HepG2 (cell line): ENCODE measurements around the gene FAM32A. TPM values are rescaled to one million over a fixed set of nuclear protein-coding genes. Genes with fewer than 3 reads are reported as not detected.

ENCODE experiments used
- CHD2 ChIP-seq: IDR thresholded peaks from 2 replicates; pipeline ENCODE4 v1.6.1; 2011; ENCODE audit warnings: low read depth, low read length, improper control_type of control experiment
- CREB1 ChIP-seq, 2 experiments: fragments of 450-650 bp in 1 of 2; IDR thresholded peaks; 2 replicates each; pipeline ENCODE4 v1.6.1; 2016 to 2017; ENCODE audit warnings: control low read depth in 1 of 2, mild to moderate bottlenecking in 1 of 2, missing compliant biosample characterization in 1 of 2, missing genetic modification characterization in 1 of 2
- EZH2 ChIP-seq: conservative IDR thresholded peaks from 2 replicates; pipeline ENCODE4 v1.6.1; 2012; ENCODE audit warnings: mild to moderate bottlenecking, low read depth, low read length, moderate library complexity
- IRF2 ChIP-seq: IDR thresholded peaks from 2 replicates; pipeline ENCODE4 v1.6.1; 2018; ENCODE audit warnings: missing genetic modification reagents, missing compliant biosample characterization
- NAIF1 ChIP-seq: sonication (generic); formaldehyde crosslinking; IDR thresholded peaks from 2 replicates; pipeline ENCODE4 v1.5.0; 2020; ENCODE audit warnings: mild to moderate bottlenecking, missing genetic modification reagents, borderline replicate concordance
- SP4 ChIP-seq: sonication (generic); formaldehyde crosslinking; IDR thresholded peaks from 2 replicates; pipeline ENCODE4 v1.8.1; 2023; ENCODE audit warnings: mild to moderate bottlenecking, missing genetic modification reagents
- TBX3 ChIP-seq: fragments of 450-650 bp; IDR thresholded peaks from 2 replicates; pipeline ENCODE4 v1.6.1; 2017; ENCODE audit warnings: antibody characterized with exemption, mild to moderate bottlenecking, inconsistent platforms, borderline replicate concordance
- U2AF2 ChIP-seq: fragments of 200-400 bp; formaldehyde crosslinking; IDR thresholded peaks from 2 replicates; pipeline ENCODE4 v1.6.1; 2017; ENCODE audit warnings: low read depth, mild to moderate bottlenecking, low read length
- ZEB1 ChIP-seq: IDR thresholded peaks from 2 replicates; pipeline ENCODE4 v1.6.1; 2012; ENCODE audit warnings: mild to moderate bottlenecking, low read depth, inconsistent platforms; ENCODE audit not compliant: insufficient replicate concordance
- ZMAT3 ChIP-seq: sonication (generic); formaldehyde crosslinking; conservative IDR thresholded peaks from 2 replicates; pipeline ENCODE4 v1.7.0; 2021; ENCODE audit warnings: missing genetic modification reagents
- ZNF136 ChIP-seq: sonication (generic); formaldehyde crosslinking; IDR thresholded peaks from 2 replicates; pipeline ENCODE4 v1.8.1; 2022; ENCODE audit warnings: low read depth, mild to moderate bottlenecking, moderate library complexity, missing genetic modification reagents
- ZNF263 ChIP-seq: sonication (generic); formaldehyde crosslinking; IDR thresholded peaks from 2 replicates; pipeline ENCODE4 v1.4.0; 2020; ENCODE audit warnings: missing genetic modification reagents
- ZNF616 ChIP-seq: sonication (generic); formaldehyde crosslinking; IDR thresholded peaks from 2 replicates; pipeline ENCODE4 v1.5.0; 2020; ENCODE audit warnings: low read depth, mild to moderate bottlenecking, missing genetic modification reagents
- ZNF652 ChIP-seq: IDR thresholded peaks from 2 replicates; pipeline ENCODE4 v1.6.1; 2016; ENCODE audit warnings: low read depth, borderline replicate concordance
- ZNF773 ChIP-seq: sonication (generic); formaldehyde crosslinking; IDR thresholded peaks from 2 replicates; pipeline ENCODE4 v1.4.0; 2020; ENCODE audit warnings: missing genetic modification reagents, borderline replicate concordance
- ZNF781 ChIP-seq: sonication (generic); formaldehyde crosslinking; IDR thresholded peaks from 2 replicates; pipeline ENCODE4 v1.5.1; 2020; ENCODE audit warnings: borderline replicate concordance, mild to moderate bottlenecking, missing genetic modification reagents; ENCODE audit errors: not compliant biosample characterization
- ZNF891 ChIP-seq: sonication (generic); formaldehyde crosslinking; IDR thresholded peaks from 2 replicates; pipeline ENCODE4 v1.5.0; 2020; ENCODE audit warnings: mild to moderate bottlenecking, missing genetic modification reagents
- ZSCAN29 ChIP-seq: sonication (generic); formaldehyde crosslinking; conservative IDR thresholded peaks from 2 replicates; pipeline ENCODE4 v1.4.0; 2020; ENCODE audit warnings: mild to moderate bottlenecking, missing genetic modification reagents
- ZSCAN31 ChIP-seq: sonication (generic); formaldehyde crosslinking; IDR thresholded peaks from 2 replicates; pipeline ENCODE4 v1.5.0; 2020; ENCODE audit warnings: low read depth, mild to moderate bottlenecking, missing genetic modification reagents
- polyA plus RNA-seq, 8 experiments: library from polyadenylated mRNA; depleted of rRNA in 3 of 8; stranded (reverse) in 7 of 8; unstranded in 1 of 8; fragments of >200 nt; fragmentation: Illumina TruSeq in 4 of 8; extraction: Trizol in 4 of 8; gene quantifications; 2 replicates each; pipeline versions ENCODE4 v1.2.1 to v1.2.3, GENCODE V29; 2011 to 2016; ENCODE audit warnings: low read depth in 4 of 8, missing spikeins in 1 of 8, mixed read lengths in 1 of 8; ENCODE audit not compliant: insufficient read depth in 1 of 8
- total RNA-seq, 5 experiments: library from RNA; depleted of rRNA; stranded (reverse); fragments of >200 nt; fragmentation: Illumina TruSeq; extraction: Trizol; gene quantifications; 2 replicates each; pipeline ENCODE4 v1.2.3, GENCODE V29; 2016; ENCODE audit warnings: low read depth in 1 of 5
- TF ChIP-seq, protein P1 (sequence below): sonication (generic); formaldehyde crosslinking; IDR thresholded peaks from 2 replicates; pipeline ENCODE4 v1.4.0; 2020; ENCODE audit warnings: mild to moderate bottlenecking, missing genetic modification reagents
- TF ChIP-seq, protein P2 (sequence below): IDR thresholded peaks from 2 replicates; pipeline ENCODE4 v1.6.1; 2016; ENCODE audit warnings: mild to moderate bottlenecking, missing biosample characterization, missing genetic modification reagents
- TF ChIP-seq, protein P3 (sequence below): sonication (generic); formaldehyde crosslinking; IDR thresholded peaks from 2 replicates; pipeline ENCODE4 v1.4.0; 2020; ENCODE audit warnings: missing genetic modification reagents, borderline replicate concordance
- TF ChIP-seq, protein P4 (sequence below): sonication (generic); formaldehyde crosslinking; IDR thresholded peaks from 2 replicates; pipeline ENCODE4 v1.5.1; 2020; ENCODE audit warnings: missing genetic modification reagents, mild to moderate bottlenecking, borderline replicate concordance

Gene FAM32A
- total and polyA plus RNA-seq, 2 of the 13 experiments (the other 11 are each of a cell fraction or from before 2014, with no cell fraction given), result 85.8 to 86.2 TPM

DNA sequence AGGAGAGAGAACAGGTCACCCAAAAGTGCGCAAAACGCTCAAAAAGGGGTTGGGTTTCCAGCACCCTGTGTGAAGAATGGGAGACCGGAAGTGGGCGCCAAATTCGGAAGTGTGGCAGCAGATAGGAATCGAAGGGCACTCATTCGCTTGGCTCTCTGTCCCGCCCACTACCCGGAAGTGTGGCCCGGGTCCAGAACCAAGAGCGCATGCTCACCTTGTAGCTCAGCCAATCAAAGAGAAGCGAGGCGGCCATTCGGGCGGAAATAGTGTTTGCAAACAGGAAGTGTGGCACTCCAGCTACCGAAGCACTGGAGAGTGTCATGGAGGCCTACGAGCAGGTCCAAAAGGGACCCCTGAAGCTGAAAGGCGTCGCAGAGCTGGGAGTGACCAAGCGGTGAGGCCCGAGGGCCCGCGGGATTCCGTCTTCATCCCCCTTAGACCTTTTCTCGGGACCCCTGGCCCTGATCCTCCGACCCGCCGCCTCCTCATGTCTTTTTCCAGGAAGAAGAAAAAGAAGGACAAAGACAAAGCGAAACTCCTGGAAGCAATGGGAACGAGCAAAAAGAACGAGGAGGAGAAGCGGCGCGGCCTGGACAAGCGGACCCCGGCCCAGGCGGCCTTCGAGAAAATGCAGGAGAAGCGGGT lies at the start of gene FAM32A (continued):
- TF ChIP-seq CHD2, result no peak
- TF ChIP-seq ZMAT3 (CRISPR knock-in tag), result no peak
- TF ChIP-seq, protein P1, sequence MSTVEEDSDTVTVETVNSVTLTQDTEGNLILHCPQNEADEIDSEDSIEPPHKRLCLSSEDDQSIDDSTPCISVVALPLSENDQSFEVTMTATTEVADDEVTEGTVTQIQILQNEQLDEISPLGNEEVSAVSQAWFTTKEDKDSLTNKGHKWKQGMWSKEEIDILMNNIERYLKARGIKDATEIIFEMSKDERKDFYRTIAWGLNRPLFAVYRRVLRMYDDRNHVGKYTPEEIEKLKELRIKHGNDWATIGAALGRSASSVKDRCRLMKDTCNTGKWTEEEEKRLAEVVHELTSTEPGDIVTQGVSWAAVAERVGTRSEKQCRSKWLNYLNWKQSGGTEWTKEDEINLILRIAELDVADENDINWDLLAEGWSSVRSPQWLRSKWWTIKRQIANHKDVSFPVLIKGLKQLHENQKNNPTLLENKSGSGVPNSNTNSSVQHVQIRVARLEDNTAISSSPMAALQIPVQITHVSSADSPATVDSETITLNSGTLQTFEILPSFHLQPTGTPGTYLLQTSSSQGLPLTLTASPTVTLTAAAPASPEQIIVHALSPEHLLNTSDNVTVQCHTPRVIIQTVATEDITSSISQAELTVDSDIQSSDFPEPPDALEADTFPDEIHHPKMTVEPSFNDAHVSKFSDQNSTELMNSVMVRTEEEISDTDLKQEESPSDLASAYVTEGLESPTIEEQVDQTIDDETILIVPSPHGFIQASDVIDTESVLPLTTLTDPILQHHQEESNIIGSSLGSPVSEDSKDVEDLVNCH, result no peak
- peak; percentile 38; the same call in 1 of the 2 replicates for TF ChIP-seq CREB1 (IDR thresholded peaks at IDR 0.05)
- TF ChIP-seq CREB1 (CRISPR knock-in tag; IDR thresholded peaks at IDR 0.05), result peak; percentile 81
- TF ChIP-seq SP4 (CRISPR knock-in tag), result no peak
- TF ChIP-seq NAIF1 (CRISPR knock-in tag), result no peak
- no peak for TF ChIP-seq ZSCAN31
- TF ChIP-seq, protein P2, sequence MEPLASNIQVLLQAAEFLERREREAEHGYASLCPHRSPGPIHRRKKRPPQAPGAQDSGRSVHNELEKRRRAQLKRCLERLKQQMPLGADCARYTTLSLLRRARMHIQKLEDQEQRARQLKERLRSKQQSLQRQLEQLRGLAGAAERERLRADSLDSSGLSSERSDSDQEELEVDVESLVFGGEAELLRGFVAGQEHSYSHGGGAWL, result peak; percentile 53
- TF ChIP-seq, protein P3, sequence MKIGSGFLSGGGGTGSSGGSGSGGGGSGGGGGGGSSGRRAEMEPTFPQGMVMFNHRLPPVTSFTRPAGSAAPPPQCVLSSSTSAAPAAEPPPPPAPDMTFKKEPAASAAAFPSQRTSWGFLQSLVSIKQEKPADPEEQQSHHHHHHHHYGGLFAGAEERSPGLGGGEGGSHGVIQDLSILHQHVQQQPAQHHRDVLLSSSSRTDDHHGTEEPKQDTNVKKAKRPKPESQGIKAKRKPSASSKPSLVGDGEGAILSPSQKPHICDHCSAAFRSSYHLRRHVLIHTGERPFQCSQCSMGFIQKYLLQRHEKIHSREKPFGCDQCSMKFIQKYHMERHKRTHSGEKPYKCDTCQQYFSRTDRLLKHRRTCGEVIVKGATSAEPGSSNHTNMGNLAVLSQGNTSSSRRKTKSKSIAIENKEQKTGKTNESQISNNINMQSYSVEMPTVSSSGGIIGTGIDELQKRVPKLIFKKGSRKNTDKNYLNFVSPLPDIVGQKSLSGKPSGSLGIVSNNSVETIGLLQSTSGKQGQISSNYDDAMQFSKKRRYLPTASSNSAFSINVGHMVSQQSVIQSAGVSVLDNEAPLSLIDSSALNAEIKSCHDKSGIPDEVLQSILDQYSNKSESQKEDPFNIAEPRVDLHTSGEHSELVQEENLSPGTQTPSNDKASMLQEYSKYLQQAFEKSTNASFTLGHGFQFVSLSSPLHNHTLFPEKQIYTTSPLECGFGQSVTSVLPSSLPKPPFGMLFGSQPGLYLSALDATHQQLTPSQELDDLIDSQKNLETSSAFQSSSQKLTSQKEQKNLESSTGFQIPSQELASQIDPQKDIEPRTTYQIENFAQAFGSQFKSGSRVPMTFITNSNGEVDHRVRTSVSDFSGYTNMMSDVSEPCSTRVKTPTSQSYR (CRISPR knock-in tag), result no peak
- TF ChIP-seq ZSCAN29 (CRISPR knock-in tag), result no peak
- no peak for TF ChIP-seq U2AF2
- TF ChIP-seq EZH2, result no peak
- TF ChIP-seq ZNF652, result no peak
- TF ChIP-seq ZEB1, result no peak
- peak; percentile 24; the same call in 1 of the 2 replicates for TF ChIP-seq ZNF136 (CRISPR knock-in tag)
- TF ChIP-seq ZNF616 (CRISPR knock-in tag), result no peak
- TF ChIP-seq IRF2 (CRISPR knock-in tag), result peak; percentile 38; the same call in 1 of the 2 replicates
- TF ChIP-seq, protein P4, sequence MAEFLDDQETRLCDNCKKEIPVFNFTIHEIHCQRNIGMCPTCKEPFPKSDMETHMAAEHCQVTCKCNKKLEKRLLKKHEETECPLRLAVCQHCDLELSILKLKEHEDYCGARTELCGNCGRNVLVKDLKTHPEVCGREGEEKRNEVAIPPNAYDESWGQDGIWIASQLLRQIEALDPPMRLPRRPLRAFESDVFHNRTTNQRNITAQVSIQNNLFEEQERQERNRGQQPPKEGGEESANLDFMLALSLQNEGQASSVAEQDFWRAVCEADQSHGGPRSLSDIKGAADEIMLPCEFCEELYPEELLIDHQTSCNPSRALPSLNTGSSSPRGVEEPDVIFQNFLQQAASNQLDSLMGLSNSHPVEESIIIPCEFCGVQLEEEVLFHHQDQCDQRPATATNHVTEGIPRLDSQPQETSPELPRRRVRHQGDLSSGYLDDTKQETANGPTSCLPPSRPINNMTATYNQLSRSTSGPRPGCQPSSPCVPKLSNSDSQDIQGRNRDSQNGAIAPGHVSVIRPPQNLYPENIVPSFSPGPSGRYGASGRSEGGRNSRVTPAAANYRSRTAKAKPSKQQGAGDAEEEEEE (CRISPR knock-in tag), result no peak
- TF ChIP-seq ZNF781 (CRISPR knock-in tag), result no peak
- TF ChIP-seq ZNF773 (CRISPR knock-in tag), result no peak
- TF ChIP-seq TBX3, result no peak
- no peak; the same call in 1 of the 2 replicates for TF ChIP-seq ZNF891
- 0 out of 2 replicates have a peak, but pooled peaks have one; percentile 30 for TF ChIP-seq ZNF263 (CRISPR knock-in tag)
